HG02763 (cell line): ENCODE data around the gene SARS2.
"Not testable (repeated sequence)": the region's sequence is repeated elsewhere in the genome, so short reads cannot be mapped to it uniquely, and the experiment has no call there.

Experiments used
- ATAC-seq: cut with Tn5 transposase; IDR thresholded peaks from one replicate; pipeline ENCODE4 v1.9.1; 2021; ENCODE audit warnings: mild to moderate bottlenecking, moderate library complexity; ENCODE audit not compliant: unreplicated experiment

SARS2 gene

GRCh38 chr19:38893341-38893771 lies 37.2 kb downstream of the SARS2 start:
- no peak for ATAC-seq

- no peak for ATAC-seq
These were observed 37.7 kb downstream of the SARS2 start for GRCh38 chr19:38892841-38893240.

- ATAC-seq: no peak
These were observed 38.8 kb downstream of the SARS2 start for GRCh38 chr19:38891771-38892170.

GRCh38 chr19:38890686-38891085 lies 39.9 kb downstream of the SARS2 start:
- no peak for ATAC-seq

- ATAC-seq: no peak
These were observed 40.8 kb downstream of the SARS2 start for GRCh38 chr19:38889803-38890202.

DNA sequence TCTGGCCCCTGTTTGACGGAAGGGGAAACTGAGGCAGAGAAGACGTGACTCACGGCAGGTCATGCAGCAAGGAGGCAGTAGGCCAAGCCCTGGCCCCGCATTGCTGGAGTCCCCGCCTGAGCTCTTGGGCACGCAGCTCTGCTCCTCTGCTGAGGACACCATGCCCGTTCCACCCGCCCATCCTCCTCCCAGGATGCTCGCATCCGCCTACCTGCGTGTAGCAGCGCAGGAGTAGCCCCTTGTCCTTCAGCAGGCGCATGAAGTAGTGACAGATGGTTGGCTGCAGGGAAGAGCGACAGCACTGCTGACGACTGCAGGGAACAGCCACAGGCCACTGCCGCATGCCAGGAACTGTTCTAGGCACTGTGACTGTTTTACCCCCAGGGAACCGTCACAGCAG lies 41.7 kb downstream of the SARS2 start:
- ATAC-seq: no peak

- ATAC-seq: not testable (repeated sequence)
These were observed 45.9 kb downstream of the SARS2 start for GRCh38 chr19:38884691-38885090.

GRCh38 chr19:38883286-38883685 lies 47.3 kb downstream of the SARS2 start:
- no peak for ATAC-seq

DNA sequence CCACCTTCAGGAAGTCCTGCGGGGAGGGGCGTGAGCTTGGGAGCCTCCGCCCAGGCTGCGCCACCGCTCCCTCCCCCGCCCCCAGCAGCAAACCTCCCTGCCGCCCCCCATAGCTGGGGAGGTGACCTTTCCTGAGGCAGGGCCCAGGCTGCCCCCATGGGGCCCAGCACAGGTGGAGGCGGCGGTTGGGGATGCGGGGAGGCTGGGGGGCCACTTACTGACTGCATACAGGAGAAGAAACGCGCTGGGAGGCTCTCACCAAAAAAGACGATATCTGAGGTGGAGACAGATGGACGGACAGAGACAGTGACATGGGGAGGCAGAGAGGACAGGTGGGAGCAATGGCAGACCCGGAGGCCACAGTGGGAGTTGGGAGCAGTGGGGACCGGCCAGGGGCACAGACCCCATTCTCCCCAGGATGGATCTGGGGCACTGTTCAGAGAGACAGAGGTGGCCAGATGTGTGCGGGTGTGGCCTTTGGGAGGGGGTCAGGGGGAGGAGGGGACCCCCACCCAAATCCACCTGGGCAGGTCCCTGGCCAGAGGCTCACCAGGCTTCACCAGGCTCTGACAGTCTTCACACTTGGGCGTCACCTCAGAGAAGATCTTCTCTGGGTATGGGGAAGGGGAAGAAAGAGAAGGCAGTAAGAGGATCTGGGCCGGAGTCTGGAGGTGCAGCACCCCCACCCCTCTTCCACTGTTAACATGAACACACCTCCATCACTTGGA lies 49.5 kb downstream of the SARS2 start:
- ATAC-seq: no peak

DNA sequence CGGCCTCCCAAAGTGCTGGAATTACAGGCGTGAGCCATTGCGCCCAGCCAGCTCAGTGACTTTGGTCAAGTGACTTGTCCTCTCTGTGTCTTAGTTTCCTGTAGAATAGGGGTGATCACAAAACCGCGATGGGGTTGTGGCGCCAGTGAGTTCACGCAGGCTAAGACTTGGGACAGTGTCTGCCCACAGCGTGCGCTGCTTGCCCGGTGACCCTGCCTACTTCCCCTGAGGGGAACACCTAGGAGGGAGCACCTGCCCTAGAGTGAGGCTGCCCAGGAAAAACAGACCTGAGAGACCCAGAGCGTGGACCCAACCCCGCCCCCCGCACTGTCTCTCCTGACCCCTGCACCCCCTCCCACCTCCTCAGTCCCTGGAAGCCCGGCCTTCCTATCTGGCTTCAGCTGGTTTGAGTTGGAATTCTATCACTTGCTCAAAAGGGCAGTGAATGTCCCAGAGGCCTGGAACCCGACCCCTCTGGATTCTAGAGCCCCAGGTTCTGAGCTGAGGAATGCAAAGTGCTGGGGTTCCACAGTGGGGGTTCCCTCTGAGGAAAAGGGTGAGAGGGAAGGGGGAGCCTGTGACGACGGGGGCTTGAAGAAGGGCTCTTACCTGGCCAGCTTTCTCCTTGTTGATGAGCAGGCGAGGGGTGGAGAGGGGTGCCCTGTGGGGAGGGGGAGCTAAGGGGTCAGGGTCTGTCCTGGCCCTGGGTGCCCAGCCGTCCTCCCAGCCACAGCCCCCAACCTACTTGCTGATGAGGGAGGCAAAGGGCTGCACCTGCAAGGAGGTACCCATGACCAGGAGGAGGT lies 50.3 kb downstream of the SARS2 start:
- no peak for ATAC-seq

DNA sequence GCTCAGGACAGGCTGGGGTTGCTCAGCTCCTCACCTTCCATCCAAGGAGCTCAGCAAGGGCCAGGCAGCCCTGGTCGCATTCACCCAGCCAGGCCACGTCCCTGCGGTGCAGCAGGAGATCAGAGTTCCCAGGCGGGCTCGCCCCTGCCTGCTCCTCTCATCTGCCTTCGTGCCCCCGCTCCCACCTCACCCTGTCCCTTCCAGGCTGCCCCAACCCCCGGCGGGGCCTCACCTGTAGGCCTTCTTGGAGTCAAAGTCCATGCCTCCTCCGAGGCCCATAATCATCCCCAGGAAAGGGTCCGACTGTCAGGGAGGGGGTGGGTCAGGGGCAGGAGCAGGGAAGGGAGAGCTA lies 51.2 kb downstream of the SARS2 start:
- no peak for ATAC-seq

DNA sequence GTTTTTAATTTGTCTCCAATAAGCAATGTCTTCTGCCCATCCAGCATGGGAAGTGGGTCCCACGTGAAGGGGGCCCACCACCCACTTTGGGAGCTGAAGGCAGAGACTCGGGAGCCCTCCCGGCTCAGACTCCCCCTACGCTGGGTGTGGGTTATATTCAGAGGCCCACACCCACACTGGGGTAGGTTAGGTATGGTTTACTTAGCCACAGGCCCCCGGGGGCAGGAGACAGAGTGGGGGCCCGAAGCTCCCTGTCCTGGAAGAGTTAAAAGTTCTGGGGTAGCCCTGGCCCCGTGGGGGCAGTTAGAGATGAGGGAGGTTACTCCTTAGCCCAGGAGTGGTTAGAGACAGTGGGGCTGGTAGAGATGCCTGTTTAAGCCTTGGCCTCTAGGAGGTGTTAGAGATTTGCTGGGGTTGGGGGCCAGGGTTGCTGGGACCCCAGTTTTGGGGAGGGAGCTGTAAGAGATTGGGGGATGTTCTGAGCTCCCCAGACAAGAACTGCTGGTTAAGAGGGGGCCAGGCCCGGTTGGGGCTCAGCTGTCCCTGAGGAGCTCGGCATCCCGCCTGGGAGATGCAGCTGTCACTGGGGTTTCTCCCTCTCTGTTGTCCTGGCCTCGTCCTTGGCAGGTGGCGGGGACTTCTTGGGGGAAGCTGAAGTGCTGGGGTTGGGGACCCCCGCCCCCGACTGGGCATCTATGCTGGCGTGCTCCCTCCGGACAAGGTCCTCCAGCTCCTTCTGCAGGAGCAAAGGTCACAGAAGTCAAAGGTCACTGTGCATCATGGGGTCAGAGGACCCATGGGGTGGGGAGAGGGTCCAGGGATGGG lies 51.8 kb downstream of the SARS2 start:
- no peak for ATAC-seq

DNA sequence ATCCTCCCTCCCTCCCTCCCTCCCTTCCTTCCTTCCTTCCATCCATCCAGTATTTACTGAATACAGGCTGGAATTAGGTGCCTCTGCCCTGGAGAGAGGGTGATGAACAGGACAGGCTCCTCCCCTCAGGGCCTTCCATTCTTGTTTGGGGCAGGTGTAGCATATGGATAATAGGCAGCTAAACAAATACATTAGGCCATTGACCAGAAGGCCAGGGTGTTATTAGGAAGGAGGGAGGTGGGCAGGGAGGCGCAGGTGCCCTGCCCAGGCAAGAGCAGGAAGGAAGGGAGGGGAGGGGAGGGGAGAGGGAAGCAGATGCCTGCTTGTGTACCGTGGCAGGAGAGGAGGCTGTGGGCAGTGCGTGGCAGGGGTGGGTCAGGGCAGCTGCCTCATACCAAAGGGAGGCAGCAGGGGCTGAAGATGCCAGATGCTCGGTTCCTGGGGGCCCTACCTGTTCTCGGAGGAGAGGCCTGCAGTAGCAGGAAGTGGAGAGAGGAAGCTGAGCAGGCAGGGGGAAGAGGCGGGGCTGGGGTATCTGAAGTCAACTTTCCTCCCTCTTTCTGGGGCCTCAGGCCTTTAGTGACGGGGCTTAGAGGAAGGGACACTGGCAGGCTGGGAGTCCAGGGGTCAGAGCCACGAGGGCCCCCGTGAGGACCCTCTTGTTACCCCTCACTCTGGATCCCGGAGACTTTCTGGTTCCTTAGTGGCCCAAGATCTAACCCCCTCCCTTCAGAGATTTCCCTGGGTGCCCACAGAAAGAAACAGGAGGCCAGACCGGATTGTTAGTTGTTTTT lies 52.6 kb downstream of the SARS2 start, which contains the start of gene RINL:
RINL (minus strand) TSS at position 495 of the 794 bp plus-strand sequence. CDS start 1,533 bp downstream, outside the sequence.
- peak; percentile 57 for ATAC-seq

DNA sequence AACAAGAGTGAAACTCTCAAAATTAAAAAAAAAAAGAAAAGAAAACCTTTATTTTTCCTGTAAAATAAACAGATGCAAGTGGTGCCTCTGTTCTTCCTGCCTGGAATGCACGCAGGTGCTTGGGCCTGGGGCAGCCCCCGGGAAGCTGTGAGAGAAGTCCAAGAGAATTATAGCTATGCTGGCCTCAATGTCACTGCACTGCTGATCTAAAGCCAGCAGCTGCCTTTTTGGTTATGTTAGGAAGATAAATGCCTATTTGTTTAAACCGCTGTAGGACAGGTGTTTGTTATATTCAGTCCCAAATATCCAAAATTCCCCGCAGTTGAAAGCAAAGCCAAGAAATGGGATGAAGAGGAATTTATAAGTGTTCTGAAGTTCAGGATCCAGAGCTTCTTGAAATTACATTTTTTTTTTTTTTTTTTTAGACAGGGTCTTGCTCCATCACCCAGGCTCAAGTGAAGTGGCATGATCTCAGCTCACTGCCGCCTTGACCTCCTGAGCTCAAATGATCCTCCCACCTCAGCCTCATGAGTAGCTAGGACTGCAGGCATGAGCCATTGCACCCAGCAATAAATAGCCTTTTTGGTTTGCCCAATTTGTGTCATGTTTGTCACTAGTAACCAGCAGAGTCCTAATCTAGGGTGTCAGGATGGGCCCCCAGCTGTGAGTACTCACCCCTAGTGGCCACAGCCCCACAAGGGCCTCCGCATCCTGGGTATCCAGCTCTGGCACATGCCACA lies 54.7 kb downstream of the SARS2 start:
- ATAC-seq: no peak

DNA sequence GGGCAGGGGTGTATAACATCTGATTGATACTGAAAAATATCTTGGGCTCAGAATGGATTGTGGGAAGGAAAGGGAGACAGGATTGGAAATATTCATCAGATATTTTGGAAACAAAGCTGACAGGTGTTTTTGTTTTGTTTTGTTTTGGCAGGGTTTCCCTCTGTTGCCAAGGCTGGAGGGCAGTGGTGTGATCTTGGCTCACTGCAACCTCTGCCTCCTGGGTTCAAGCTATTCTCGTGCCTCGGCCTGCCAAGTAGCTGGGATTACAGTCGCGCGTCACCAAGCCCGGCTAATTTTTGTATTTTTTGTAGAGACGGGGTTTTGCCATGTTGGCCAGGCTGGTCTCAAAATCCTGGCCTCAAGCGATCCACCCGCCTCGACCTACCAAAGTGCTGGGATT lies 57.2 kb downstream of the SARS2 start:
- ATAC-seq: not testable (repeated sequence)

DNA sequence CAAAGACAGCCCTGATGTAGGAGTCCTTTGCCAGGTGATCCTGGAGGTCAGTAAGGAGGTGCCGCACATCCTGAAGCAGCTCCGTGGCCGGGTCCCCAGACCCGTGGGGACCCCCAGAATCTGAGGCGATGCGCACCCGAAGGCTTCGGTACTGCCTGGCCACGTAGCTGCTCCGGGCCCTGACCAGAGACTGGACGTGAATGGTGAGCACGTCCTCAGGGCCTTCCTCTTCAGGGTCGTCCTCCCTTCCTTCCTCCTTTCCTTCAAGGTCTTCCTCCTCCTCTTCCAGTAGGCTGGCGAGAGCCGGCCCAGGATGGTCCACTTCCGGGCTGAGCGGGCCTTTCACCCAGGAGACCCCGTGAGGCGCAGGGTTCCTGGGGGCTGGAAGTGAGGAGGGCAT lies 60.0 kb downstream of the SARS2 start:
- ATAC-seq: no peak

DNA sequence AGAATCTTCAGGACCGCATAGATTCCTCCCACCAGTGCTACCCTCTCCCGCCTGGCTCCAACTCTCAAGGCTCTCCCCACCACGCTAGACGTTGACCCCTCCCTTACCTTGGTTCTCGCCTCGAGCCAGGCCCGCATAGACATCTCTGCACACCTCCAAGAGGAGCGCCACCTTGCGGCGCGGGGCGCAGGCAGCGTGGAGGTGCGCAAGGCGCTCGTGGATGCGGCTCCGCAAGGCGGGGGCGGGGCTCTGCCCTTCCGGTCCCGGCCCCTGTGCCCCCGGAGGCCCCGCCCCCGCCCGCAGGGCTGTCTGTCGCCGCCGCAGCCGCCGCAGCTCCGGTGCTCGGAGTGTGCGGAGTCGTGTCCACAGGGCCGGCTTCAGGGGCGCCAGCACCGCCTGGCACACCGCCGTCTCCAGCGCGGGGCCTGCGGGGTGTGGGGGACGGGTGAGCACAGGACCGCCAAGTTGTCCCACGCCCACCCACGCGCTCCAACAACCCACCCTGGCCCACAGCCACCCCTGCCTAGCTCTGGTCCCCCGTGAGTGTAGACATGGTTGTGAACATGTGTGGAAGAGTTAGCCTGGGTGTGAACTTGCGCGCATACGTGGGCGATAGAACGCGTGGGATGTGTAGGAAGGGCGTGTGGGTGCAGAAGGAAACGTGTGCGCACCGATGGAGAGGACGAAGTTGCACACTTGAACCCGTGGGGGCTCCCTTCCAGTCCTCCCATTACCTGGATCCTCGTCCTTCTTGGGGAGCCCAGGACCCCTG lies 60.5 kb downstream of the SARS2 start:
- ATAC-seq: peak; percentile 70

DNA sequence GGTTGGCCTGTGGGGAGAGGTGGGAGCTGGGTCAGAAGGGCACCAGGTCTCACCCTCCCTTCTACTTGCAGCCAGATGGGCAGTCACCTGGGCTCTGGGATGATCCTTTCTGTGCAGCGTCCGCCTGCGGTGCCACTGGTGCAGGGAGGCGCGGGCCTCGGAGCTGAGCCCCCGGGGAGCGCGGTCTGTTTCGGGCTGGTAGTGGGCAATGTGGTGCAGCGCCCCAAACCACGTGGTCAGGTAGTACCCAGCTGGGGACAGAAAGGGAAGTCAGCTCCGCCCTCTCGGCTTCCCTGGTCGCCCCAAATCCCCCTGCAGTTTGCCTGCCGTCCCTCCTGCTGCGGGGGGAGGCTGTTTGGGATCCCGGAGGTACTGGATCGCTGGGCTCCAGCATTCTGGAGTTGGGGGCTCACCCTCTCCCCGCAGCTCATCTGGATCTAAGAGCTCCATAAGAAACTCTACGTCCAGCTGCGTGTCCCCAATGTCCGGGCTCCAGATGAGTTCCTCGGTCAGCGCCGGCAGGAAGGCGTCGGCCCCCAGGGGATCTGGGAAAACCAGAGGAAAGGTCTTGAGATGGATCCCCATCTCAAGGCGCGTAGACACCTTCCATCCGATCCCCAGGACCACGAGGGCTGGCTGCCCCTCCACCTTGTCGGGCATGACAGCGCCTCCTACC lies 61.3 kb downstream of the SARS2 start:
- ATAC-seq: no peak

GRCh38 chr19:38868551-38868950 lies 62.0 kb downstream of the SARS2 start:
- ATAC-seq: no peak
